HG03097 (cell line): ENCODE data around the gene ABHD6.
"Not testable (repeated sequence)": the region's sequence is repeated elsewhere in the genome, so short reads cannot be mapped to it uniquely, and the experiment has no call there.

Experiments used
- ATAC-seq: cut with Tn5 transposase; IDR thresholded peaks from one replicate; pipeline ENCODE4 v1.9.1; 2021; ENCODE audit not compliant: unreplicated experiment, low FRiP score

Gene ABHD6

GRCh38 chr3:58337190-58337589, 99.6 kb downstream of the ABHD6 start:
- ATAC-seq, result no peak

GRCh38 chr3:58339146-58339545, 101.6 kb downstream of the ABHD6 start:
- not testable (repeated sequence) for ATAC-seq

- no peak for ATAC-seq
Measured at GRCh38 chr3:58340594-58341244, 103.1 kb downstream of the ABHD6 start.

GRCh38 chr3:58341376-58341775, 103.8 kb downstream of the ABHD6 start:
- ATAC-seq, result no peak

GRCh38 chr3:58342676-58343075, 105.1 kb downstream of the ABHD6 start:
- no peak for ATAC-seq
